Stimulated activated CD8-positive, alpha-beta memory T cell treated with anti-CD3 and anti-CD28 coated beads, Interleukin-7, amount 100 ng/mL, for 1 hour (primary cell): ENCODE measurements around the gene FKBP5.
"Not testable (repeated sequence)": the region's sequence is repeated elsewhere in the genome, so short reads cannot be mapped to it uniquely, and the experiment has no call there.

ENCODE experiments used
- DNase-seq, 2 donors: peaks; one replicate each; pipeline ENCODE4 v3.0.0-alpha.2; 2020; ENCODE audit warnings: low read depth in 2 of 2

FKBP5 gene

DNA sequence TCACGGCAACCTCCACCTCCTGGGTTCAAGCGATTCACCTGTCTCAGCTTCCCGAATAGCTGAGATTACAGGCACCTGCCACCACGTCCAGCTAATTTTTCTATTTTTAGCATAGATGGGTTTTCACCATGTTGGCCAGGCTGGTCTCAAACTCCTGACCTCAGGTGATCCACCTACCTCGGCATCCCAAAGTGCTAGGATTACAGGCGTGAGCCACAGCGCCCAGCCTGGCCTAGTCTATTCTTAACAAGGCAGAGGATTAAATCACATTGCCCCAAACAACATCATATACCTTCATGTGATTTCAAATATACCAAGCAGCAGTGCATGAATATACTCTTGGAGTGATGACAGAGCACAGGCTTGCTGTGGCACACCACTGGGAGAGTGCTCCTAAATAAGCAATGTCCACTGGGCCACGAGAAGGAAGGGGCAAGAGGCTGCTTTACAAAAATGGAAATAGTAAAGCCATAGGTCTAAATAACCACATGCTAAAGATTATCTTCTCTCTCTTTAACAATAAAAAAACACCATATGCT, 99.4 kb downstream of the FKBP5 start:
- no peak for DNase-seq

DNA sequence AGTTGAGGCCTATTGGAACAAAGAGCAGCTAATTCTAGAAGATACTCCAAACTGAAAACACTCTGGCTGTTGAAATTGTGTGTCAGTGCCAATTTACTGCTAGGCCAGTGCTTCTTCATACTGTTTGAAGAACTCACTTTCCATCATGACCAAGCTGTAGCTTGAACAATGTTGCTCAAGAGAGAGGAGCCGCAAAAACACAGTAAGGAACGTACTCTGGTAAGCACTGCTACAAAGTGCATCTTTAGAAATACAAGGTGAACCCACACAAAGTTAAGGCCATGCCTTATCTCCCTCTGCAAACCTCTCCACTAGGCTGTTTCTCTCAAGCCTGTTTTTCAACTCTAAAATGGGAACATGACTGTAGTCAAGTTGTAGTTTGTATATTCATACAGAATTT, 101.5 kb downstream of the FKBP5 start:
- no peak for DNase-seq

DNA sequence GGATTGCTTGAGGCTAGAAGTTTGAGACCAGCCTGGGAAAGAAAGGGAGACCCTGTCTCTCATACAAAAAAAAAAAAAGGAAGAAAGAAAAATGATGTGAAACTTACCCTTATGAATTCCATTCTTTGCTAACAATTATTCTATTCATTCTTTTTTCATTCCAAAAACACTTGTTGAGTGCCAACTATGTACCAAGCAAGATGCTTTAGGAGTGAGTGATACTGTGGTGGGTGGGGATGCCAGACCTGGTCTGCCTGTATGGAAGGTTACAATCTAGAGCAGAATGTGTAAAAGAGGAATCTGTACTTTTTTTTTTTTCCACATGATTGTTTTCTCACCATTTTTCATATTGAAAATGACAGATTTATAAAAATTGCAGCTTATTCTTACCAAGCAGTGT, 102.2 kb downstream of the FKBP5 start:
- no peak for DNase-seq

DNA sequence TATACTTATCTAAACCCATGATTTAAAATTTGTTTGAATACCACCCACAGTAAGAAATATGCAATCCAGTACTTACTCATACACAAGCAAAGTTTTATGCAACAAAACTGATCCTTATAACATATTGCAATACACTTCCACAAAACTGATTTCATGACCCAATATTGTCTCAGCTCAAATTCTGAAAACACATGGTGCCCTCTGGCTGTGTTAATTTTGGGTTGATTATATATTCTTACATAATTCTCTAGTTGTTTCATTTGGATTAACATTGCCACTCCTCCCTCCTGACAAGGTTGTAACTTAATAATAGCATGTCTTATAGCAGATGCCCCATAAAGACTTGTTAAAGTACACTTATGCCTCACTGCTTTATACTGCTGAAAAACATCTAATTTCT, 103.1 kb downstream of the FKBP5 start:
- DNase-seq, result no peak

DNA sequence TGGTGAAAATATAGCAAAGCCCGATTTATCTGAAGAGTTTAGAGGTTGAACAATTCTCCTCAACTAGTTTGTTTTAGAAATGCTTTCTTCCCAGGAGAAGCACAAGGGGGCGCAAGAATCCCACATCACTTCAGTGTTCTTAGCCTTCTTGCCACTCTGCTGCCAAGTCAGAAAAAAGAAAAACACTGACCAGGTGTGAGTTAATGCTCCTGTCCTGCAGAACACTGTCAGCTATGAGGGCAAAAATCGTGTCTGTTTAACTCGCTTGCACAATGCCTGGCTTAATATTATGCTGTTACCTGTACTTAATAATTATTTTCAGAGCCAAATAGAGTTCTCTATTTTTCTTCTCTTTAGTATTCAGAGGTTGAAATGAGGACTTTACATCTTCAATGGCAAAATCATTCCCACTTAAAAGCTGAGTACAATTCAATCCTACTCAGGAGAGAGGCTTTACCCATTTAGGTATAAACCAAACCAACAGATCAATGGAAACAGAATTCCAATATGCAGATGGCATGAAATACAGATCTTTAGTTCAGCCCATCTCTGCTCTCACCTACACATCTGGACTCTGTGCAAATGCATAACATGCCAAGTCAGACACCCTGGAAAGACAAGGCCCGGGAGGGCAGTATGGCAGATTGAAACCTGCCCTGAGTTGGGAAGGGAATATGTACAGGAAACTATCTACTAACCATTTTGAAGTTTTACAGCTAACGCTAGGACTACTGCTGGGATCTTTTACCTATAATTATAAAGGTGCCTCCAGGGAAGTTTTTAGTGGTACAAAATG, 104.6 kb downstream of the FKBP5 start:
- DNase-seq, result peak; percentile 42 to 55

DNA sequence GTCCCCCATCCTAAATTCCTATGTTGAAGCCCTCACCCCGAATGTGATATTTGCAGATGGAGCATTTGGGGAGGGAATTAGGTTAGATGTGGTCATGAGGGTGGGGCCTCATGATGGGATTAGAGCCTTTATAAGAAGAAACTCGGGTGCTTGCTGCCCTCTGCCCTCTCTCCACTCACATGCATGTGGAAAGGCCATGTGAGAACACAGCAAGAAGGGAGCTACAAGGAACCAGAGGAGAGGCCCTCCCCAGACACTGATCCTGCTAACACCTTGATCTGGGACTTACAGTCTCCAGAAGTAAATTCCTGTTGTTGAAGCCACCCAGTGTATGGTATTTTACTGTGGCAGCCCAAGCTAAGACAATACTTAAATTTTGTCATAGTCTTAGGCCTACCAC, 106.4 kb downstream of the FKBP5 start:
- no peak for DNase-seq

DNA sequence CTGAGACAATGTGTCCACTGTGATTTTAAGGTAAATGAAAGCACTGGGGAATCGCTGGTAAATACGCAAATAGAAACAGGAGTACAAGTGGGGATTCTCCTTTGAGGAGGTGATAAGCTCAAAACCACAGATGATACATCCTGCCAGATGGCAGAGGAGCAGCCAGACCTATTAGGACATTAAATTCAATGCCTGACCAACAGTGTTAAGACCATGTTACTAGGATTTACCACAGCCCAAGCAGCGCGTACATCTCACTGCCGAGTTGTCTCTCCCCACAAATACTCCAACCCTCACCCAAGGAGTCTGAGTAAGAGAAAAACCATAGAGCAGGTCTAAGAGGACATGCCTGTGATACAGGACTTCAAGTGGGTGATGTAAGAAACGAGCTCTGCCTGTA, 107.1 kb downstream of the FKBP5 start:
- DNase-seq, result no peak

DNA sequence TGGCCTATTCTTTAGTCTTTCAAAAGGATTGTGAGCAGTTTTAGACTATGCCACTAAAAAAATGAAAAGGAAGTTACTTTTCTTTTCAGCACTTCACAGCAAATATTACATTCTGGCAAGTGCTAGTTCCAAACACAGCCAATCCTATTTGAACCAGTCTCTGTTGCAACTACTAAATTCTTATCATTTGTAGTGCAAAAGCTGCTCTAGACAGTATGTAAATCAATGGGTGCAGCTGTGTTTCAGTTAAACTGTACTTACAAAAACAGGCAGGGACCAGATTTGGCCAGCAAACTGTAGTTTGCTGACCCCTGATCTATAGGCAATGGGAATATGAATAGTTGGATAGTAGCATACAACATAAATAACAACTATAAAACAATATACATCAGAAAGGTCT, 107.9 kb downstream of the FKBP5 start:
- DNase-seq, result no peak

DNA sequence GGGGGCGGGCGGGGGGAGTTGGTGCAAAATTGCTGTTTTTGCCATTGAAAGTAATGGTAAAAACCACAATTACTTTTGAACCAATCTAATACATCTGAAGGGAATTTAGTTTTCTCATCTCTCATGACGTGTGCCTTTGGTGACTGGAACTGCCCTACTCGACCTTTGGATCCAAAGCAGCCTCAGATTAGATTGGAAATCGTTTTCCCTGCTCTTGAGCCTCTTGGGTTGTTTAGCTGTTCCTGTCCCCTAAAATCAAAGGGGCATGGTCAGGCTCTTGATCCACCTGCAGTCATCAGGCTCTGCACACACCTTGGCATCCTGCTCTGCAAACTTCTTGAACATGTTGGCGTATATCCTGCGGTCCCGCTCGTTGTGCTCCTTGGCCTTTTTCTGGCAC, 112.0 kb downstream of the FKBP5 start:
- no peak for DNase-seq

DNA sequence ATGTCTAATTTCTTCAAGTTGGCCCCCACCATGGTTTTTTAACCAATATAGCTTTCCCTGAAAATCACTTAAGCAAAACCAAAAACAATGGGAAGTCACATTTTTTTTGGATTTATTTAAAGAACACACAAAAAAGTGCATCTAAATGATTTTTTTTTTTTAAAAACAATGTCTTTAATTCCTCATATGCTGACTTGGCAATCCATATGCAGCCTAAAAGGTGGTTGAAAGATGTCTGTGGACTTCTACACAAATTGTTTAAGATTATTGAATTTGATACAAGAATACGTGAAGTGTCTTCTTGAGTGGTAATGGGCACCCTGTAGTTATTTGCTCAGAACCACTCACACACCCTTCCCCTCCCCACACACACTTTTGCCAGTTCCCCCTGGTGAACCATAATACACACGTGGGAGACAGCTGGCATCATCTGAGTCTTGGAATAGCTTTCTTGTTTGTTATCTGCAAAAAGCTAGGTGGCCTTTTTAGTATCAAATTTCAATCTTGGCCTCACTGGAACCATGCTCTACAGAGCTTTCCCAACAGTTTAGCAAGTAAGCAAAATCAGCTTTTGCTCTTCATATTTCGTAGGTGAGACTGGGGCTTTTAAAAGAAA, 115.1 kb downstream of the FKBP5 start:
- DNase-seq, result no peak

DNA sequence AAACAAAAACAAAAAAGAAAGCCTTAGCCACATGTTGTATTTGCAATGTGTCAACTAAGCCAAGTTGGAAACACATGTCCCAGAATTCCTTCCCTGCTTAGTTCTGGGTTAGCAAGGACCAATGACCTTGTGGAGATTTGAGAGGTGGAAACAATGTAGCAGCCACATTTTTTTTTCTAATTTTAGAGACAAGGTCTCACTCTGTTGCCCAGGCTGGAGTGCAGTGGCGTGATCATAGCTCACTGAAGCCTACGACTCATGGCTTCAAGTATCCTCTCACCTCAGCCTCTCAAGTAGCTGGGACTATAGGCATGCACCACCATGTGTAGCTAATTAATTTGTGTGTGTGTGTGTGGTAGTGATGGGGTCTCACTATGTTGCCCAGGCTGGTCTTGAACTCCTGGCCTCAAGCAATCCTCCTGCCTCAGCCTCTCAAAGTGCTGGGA, 117.8 kb downstream of the FKBP5 start:
- not testable (repeated sequence) for DNase-seq

DNA sequence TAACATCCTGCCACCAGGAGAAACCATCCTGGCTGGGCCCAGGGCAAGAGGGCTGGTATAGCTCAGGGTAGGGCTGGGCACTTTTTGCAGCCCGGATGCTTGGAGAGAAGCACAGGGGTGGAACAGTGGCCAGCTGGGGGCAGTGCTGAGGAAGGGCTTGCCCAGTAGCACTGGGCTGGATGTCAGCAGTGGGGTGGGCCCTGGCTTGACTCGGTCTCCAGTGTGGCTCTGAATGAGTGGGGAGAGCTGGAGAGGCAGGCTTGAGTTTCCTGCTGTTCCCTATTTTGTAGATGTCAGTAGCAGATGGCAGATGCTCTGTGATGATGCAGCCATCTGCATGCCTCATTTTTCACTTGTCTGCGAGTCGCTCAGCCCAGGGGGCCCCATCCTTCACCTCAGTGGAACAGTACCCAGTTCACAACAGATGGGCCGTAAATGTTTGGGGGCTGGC, 119.7 kb downstream of the FKBP5 start:
- DNase-seq, result no peak

DNA sequence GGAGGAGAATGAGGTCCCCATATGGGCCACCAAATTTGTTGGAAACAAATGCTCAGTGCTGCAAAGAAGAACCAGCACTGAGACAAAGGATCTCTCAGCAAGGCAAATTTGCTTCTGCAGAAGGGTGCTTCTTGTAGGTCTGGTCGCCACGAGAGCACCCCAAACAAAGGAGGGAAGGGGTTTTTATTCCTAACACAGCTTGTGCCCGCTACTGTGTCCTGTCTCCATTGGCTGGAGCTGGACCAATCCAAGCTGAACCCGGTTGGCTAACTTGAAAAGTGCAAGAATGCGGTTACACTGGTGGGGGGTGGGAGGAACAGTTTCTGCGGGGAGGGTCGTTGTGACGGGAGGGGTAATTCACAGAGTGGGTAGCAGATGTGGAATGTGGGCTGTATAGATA, 121.9 kb downstream of the FKBP5 start:
- no peak for DNase-seq

DNA sequence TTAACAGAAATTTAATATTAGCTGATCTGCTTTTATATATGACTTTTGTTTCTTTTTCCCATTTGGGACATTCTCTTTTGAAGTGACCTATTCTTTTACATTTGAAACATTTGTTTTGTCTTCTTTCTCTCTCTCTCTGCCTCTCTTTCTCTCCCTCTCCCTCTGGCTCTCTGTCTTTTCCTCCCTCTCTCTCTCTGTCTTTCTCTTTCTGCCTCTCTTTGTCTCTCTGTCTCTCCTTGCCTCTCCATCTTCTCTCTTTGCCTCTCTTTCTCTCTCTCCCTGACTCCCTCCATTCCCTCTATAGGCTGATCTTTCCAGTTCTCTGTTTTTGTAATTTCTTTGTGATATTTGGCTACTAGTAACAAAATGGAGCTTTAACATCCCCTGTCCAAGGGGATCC, 124.0 kb downstream of the FKBP5 start:
- DNase-seq, result no peak

DNA sequence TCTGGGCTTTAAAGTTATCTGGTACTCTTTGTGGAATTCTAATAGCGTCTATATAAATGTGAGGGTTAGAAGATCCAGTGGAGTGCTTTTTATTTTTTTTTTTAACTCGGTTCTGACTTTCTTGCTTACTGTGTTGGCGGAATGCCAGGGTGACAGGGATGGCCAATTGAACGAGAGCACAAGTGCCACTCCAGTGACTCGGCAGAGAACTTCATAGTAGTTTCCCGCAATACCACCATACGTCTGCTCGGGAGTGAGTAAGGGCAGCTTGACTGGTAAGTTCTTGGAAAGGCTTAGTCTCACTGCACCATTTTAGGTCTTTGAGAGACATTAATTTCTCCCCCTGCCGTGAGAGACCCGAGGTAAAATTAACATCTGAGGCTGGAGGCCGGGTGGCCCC, 126.7 kb downstream of the FKBP5 start:
- no peak for DNase-seq

DNA sequence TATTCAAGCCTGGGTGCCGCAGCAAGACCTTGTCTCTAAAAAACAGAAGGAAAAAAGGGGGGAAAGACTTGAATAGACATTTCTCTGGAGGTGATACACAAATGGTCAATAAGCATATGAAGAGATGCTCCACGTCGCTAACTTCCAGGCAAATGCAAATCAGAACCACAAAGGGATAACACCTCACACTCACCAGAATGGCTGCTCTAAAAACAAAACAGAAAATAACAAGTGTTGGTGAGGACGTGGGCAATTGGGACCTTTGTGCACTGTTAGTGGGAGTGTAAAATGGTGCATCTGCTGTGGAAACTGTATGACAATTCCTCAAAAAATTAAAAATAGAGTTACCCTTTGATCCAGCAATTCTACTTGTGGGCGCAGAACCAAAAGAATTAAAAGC, 127.6 kb downstream of the FKBP5 start:
- no peak for DNase-seq

DNA sequence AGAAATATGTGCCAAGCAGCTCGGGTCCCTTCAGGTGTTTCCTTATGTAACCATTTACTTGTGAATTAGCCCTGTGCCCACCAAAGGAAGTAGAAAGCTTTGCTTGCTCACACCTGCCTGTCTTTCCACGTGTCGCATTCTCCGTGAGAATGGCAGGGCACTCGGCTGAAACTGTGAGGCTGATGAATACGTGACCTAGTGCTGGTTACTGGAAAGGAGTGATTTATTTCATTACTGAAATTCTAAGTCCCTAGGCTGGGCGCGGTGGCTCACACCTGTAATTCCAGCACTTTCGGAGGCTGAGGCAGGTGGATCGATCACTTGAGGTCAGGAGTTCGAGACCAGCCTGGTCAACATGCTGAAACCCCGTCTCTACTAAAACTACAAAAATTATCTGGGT, 130.1 kb downstream of the FKBP5 start:
- DNase-seq, result no peak

DNA sequence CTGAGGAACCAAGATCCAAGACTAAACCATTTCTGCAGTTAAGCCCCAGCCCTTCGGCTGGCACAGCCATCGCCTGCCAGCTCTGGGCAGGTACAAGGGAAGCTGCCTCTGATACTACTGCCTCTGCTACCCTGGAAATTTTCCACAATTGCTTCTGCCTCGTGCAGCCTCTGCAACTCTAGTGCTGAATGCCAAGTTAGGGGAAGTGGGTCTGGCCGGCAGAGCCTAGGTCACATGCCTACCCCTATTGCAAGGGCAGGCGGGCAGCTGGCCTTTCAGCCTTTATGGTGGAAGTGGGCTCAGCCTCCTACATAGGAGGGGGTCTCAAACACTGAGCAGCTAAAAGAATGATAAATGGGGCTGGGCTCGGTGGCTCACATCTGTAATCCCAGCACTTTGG, 131.5 kb downstream of the FKBP5 start:
- DNase-seq, result no peak

DNA sequence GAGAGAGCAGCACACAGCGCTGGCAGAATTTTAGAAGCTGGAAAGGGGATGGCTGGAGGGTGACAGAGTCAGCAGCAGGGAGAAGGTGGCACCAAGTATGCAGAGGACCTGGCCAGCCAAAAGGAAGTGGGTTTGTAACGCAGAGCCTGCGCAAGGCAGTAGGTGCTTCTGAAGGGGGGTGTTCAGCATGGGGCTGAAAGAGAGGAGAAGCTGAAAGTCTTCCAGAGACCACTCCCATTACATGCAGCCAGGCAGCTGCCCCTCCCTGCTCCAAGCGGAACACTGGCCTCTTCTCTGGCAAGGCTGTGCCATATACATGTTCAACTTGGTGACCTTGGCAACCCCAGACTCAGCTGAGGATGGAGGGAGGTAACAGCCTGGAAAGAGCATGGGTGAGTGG, 133.9 kb downstream of the FKBP5 start:
- no peak for DNase-seq

DNA sequence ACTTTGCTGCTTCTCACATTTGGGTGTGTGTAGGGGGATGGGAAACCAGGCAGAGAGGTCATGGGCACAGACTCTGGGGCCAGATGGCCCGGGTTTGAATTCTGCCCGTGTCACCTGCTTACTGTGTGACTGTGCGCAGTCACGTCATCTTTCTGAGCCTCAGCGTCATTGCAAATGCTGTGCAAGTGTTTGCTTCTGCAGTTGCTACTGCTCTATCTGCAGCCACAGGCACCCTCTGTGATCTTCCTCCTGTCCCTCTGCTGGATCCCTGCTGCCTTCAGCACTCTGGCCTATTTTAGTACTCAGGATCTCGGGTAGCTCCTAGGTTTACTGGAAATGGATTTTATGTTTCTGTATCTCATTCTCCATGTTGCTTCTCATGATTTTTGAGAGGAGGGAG, 135.4 kb downstream of the FKBP5 start:
- DNase-seq, result no peak

DNA sequence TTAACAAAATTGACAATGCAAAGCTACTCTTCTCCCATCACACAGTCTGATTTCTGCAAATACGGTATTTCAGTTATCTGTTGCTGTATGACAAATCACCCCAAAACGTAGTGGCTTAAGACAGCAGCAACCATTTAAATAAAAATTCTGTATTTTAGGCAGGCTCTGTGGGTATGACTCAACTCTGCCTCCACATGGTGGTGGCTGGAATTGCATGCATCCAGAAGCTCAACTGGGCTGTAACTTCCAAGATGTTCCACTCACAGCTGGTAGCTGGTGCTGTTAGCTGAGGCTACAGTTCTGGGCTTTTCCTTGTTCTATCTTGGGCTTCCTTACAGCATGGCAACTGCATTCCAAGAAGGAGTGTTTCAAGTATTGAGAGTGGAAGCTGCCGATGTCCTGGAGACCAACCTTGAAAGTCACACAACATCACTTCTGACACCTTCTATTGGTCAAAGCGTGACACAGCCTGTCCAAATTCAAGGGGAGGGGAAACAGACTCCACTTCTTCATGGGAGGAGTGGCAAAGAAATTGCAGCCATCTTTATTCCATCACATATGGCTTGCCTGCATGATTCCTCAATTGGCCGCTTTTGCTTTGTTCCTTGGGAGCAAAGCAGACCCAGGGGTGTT, 136.3 kb downstream of the FKBP5 start:
- peak; percentile 32 to 40 for DNase-seq

DNA sequence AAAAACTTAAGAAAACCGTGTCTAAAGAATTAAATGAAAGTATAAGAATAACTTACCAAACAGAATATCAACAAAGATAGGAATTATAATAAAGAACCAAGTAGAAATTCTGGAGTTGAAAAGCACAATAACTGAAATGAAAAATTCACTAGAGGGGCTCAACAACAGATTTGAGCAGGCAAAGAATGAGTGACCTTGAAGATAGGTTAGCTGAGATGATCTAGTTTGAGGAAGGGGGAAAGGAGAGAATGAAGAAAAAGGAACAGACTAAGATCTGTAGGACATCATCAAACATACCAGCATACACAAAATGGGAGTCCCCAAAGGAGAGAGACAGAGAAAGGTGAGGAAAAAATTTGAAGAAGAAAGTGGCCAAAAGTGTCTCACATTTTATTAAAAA, 138.3 kb downstream of the FKBP5 start:
- no peak for DNase-seq

DNA sequence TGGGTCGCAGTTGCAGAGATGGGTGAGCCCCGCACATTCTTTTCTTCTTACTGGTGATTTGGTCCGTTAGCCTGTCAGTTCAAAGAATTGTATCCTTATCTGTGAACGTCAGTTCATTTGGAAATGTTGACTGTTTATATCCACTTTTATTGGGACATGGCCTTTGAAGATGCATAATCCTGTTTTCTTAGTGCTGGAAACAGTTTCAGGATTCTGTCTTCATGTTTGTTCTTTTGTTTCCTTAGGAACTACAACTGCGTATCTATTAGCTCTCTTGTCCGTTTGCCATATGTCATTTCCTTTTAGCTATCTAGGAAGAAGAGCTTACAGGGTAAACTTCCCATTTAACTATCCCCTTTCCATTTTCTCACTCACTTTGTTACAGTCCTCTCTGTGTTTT, 141.0 kb downstream of the FKBP5 start:
- DNase-seq, result no peak
